ENCODE results near the gene GAB1.

Gene GAB1

DNA sequence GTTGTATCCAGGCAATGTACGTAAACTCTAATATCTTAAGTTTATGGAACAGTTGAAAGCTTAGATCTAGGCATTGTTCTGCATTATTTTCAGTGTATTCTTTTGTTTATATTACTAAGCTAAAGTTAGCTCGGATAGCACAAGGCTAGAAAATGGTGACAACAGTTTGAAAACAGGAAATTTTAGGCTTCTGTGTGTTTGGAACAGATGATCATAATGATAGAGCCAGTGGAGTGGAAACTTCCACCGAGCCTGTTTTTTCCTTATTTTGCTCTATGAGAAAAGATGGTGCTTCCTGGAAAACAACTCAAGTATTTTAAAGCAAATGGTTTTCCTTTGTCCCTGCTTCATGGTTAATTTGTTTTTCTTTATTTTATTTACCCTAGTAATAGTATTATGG lies 70.8 kb downstream of the GAB1 start:
- H3K4me3 ChIP-seq (ENCODE audit: low read depth, low read length), result no peak overlapping the region
- no peaks in the 10 kb centered on the region for H3K36me3 ChIP-seq (ENCODE audit: control insufficient read depth in 2 of 2, insufficient read depth in 1 of 2, low read length in 2 of 2)
- ChIA-PET CTCF (interaction anchor here (0.7 kb wide), 1 partner anchor 1171 kb away, joined by 3 read pairs; no protein-coding TSS in a partner anchor), POLR2A (no interaction called here)
- no peaks in the 10 kb centered on the region for H3K9me3 ChIP-seq (ENCODE audit: control insufficient read depth, insufficient read depth, low read depth, low read length)
- no peak overlapping the region for H3K27ac ChIP-seq (ENCODE audit: extremely low read depth, low read depth, low read length)
- TF ChIP-seq ZBTB7A (tag by site-specific recombination; IDR thresholded peaks at IDR 0.05; ENCODE audit: low read depth) (no peak), ZNF416 (tag by site-specific recombination; IDR thresholded peaks at IDR 0.05) (no peak), ZNF530 (tag by site-specific recombination; IDR thresholded peaks at IDR 0.05; ENCODE audit: low read depth) (no peak), ZNF660 (tag by site-specific recombination; IDR thresholded peaks at IDR 0.05) (no peak), ZNF274 (IDR thresholded peaks at IDR 0.05; ENCODE audit: low read length) (no peak), ZNF274 (tag by site-specific recombination; IDR thresholded peaks at IDR 0.05; ENCODE audit: borderline replicate concordance) (no peak), ZNF777 (tag by site-specific recombination; IDR thresholded peaks at IDR 0.05; ENCODE audit: borderline replicate concordance) (no peak), ZNF394 (tag by site-specific recombination; IDR thresholded peaks at IDR 0.05; ENCODE audit: borderline replicate concordance) (no peak), KLF8 (tag by site-specific recombination; IDR thresholded peaks at IDR 0.05) (no peak), ZNF140 (tag by site-specific recombination; IDR thresholded peaks at IDR 0.05) (no peak), ZNF707 (tag by site-specific recombination; IDR thresholded peaks at IDR 0.05) (no peak), ZSCAN30 (tag by site-specific recombination; IDR thresholded peaks at IDR 0.05) (no peak), ZNF366 (tag by site-specific recombination; conservative IDR thresholded peaks at IDR 0.05) (no peak), ZNF510 (tag by site-specific recombination; IDR thresholded peaks at IDR 0.05; ENCODE audit: insufficient replicate concordance) (no peak), IKZF3 (tag by site-specific recombination; IDR thresholded peaks at IDR 0.05) (no peak), MEIS1 (CRISPR knock-in tag; IDR thresholded peaks at IDR 0.05; ENCODE audit: borderline replicate concordance) (no peak)
- TF ChIP-seq, protein P1, sequence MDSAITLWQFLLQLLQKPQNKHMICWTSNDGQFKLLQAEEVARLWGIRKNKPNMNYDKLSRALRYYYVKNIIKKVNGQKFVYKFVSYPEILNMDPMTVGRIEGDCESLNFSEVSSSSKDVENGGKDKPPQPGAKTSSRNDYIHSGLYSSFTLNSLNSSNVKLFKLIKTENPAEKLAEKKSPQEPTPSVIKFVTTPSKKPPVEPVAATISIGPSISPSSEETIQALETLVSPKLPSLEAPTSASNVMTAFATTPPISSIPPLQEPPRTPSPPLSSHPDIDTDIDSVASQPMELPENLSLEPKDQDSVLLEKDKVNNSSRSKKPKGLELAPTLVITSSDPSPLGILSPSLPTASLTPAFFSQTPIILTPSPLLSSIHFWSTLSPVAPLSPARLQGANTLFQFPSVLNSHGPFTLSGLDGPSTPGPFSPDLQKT (IDR thresholded peaks at IDR 0.05; ENCODE audit: borderline replicate concordance, low read depth, low read length), result no peak
- H3K4me1 ChIP-seq (ENCODE audit: control insufficient read depth, insufficient read depth, low read length), result peaks cover 18% of the 10 kb centered on the region

DNA sequence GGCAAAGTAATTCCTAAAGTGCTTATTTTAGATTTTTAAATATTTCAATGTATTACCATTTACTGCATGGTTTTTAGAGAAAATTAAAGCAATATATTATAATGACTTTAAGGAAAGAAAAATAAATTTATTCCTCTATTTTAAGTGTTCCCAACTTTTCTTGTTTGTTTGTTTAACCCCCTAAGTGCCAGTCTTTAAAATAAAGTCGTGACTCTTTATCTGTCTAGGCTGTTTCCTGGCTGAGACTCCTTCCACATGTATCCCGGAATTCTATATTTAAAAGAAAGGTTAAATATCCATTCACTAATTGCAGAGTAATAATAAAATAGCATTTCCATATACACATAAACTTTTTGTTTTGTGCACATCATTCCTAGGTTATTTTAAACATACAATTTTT lies 71.2 kb downstream of the GAB1 start:
- H3K27ac ChIP-seq (ENCODE audit: extremely low read depth, low read depth, low read length), result no peak overlapping the region
- TF ChIP-seq ZNF768 (tag by site-specific recombination; IDR thresholded peaks at IDR 0.05) (no peak), ZNF571 (tag by site-specific recombination; IDR thresholded peaks at IDR 0.05) (no peak), FEZF1 (tag by site-specific recombination; IDR thresholded peaks at IDR 0.05) (no peak)
- TF ChIP-seq, protein P1 (IDR thresholded peaks at IDR 0.05; ENCODE audit: borderline replicate concordance, low read depth, low read length), result no peak
- no peak overlapping the region for H3K4me3 ChIP-seq (ENCODE audit: low read depth, low read length)
- no peaks in the 10 kb centered on the region for H3K36me3 ChIP-seq (ENCODE audit: control insufficient read depth in 2 of 2, insufficient read depth in 1 of 2, low read length in 2 of 2)
- CTCF ChIA-PET, result no interaction called here
- POLR2A ChIA-PET, result no interaction called here
- no peaks in the 10 kb centered on the region for H3K9me3 ChIP-seq (ENCODE audit: control insufficient read depth, insufficient read depth, low read depth, low read length)
- peaks cover 18% of the 10 kb centered on the region for H3K4me1 ChIP-seq (ENCODE audit: control insufficient read depth, insufficient read depth, low read length)

DNA sequence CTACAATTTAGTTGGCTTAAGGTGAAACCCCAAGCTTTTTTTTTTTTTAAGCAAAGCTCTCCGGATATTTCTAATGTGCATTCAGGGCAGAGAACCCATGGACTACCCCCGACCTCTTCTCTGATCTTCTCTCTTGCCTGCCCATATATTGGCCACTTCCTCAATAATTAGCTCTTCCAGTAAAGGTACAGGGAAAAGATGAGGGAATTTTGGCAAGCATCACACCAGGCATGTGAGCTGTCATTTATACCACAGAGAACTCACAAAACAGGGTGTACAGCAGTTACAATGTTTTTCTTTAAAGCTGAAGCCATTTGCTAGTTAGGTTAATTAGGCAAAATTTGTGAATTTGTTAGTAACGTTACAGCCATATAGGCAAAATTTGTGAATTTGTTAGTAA lies 73.3 kb downstream of the GAB1 start:
- Histone ChIP-seq H3K4me1 (ENCODE audit: control insufficient read depth, insufficient read depth, low read length) (peaks cover 18% of the 10 kb centered on the region), H3K27ac (ENCODE audit: extremely low read depth, low read depth, low read length) (no peak overlapping the region), H3K4me3 (ENCODE audit: low read depth, low read length) (no peak overlapping the region), H3K9me3 (ENCODE audit: control insufficient read depth, insufficient read depth, low read depth, low read length) (no peaks in the 10 kb centered on the region), H3K36me3 (ENCODE audit: control insufficient read depth in 2 of 2, insufficient read depth in 1 of 2, low read length in 2 of 2) (no peaks in the 10 kb centered on the region)
- ChIA-PET CTCF (interaction anchor here (0.7 to 2.5 kb wide), 3 partner anchors 12 to 173 kb away, joined by 3 to 6 read pairs (median 3); no protein-coding TSS in a partner anchor), POLR2A (no interaction called here)
- TF ChIP-seq ZNF558 (tag by site-specific recombination; IDR thresholded peaks at IDR 0.05) (no peak), ZNF394 (tag by site-specific recombination; IDR thresholded peaks at IDR 0.05; ENCODE audit: borderline replicate concordance) (no peak)
- TF ChIP-seq, protein P2, sequence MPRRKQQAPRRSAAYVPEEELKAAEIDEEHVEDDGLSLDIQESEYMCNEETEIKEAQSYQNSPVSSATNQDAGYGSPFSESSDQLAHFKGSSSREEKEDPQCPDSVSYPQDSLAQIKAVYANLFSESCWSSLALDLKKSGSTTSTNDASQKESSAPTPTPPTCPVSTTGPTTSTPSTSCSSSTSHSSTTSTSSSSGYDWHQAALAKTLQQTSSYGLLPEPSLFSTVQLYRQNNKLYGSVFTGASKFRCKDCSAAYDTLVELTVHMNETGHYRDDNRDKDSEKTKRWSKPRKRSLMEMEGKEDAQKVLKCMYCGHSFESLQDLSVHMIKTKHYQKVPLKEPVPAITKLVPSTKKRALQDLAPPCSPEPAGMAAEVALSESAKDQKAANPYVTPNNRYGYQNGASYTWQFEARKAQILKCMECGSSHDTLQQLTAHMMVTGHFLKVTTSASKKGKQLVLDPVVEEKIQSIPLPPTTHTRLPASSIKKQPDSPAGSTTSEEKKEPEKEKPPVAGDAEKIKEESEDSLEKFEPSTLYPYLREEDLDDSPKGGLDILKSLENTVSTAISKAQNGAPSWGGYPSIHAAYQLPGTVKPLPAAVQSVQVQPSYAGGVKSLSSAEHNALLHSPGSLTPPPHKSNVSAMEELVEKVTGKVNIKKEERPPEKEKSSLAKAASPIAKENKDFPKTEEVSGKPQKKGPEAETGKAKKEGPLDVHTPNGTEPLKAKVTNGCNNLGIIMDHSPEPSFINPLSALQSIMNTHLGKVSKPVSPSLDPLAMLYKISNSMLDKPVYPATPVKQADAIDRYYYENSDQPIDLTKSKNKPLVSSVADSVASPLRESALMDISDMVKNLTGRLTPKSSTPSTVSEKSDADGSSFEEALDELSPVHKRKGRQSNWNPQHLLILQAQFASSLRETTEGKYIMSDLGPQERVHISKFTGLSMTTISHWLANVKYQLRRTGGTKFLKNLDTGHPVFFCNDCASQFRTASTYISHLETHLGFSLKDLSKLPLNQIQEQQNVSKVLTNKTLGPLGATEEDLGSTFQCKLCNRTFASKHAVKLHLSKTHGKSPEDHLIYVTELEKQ (tag by site-specific recombination; IDR thresholded peaks at IDR 0.05; ENCODE audit: borderline replicate concordance), result no peak
- TF ChIP-seq, protein P3, sequence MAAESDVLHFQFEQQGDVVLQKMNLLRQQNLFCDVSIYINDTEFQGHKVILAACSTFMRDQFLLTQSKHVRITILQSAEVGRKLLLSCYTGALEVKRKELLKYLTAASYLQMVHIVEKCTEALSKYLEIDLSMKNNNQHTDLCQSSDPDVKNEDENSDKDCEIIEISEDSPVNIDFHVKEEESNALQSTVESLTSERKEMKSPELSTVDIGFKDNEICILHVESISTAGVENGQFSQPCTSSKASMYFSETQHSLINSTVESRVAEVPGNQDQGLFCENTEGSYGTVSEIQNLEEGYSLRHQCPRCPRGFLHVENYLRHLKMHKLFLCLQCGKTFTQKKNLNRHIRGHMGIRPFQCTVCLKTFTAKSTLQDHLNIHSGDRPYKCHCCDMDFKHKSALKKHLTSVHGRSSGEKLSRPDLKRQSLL (tag by site-specific recombination; IDR thresholded peaks at IDR 0.05), result no peak
- TF ChIP-seq, protein P4, sequence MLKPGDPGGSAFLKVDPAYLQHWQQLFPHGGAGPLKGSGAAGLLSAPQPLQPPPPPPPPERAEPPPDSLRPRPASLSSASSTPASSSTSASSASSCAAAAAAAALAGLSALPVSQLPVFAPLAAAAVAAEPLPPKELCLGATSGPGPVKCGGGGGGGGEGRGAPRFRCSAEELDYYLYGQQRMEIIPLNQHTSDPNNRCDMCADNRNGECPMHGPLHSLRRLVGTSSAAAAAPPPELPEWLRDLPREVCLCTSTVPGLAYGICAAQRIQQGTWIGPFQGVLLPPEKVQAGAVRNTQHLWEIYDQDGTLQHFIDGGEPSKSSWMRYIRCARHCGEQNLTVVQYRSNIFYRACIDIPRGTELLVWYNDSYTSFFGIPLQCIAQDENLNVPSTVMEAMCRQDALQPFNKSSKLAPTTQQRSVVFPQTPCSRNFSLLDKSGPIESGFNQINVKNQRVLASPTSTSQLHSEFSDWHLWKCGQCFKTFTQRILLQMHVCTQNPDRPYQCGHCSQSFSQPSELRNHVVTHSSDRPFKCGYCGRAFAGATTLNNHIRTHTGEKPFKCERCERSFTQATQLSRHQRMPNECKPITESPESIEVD (tag by site-specific recombination; IDR thresholded peaks at IDR 0.05), result no peak
